PC-9 (cell line): ENCODE measurements around the gene HEATR3.

Source experiments
- EZH2 ChIP-seq: fragments of 200-600 bp; sonication (generic); IDR thresholded peaks from 2 replicates; pipeline ENCODE4 v1.8.0; 2017; ENCODE audit warnings: antibody characterized with exemption, low read depth
- TF ChIP-seq, protein P1 (sequence below): fragments of 200-600 bp; sonication (generic); conservative IDR thresholded peaks from 2 replicates; pipeline ENCODE4 v1.6.1; 2017; ENCODE audit warnings: mixed run types, antibody characterized with exemption, mild to moderate bottlenecking, moderate library complexity

DNA sequence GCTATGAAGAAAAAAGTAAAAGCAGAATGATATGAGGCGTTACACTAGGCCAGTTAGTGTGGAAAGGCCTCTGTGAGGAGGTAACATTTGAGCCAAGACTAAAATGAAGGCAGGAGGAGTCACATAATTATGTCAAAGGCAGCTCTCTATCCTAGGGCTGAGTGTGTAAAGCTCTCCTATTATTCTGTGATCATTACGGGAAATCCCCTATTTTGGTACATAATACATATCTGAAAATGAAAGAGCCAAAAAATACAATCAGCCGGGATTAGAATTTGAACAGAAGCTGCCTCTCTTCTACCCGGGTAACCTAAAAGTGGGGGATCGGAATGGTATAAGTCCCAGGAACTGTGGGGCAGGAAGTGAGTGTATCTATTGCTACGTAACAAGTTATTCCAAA lies 27.1 kb downstream of the HEATR3 start:
- TF ChIP-seq, protein P1, sequence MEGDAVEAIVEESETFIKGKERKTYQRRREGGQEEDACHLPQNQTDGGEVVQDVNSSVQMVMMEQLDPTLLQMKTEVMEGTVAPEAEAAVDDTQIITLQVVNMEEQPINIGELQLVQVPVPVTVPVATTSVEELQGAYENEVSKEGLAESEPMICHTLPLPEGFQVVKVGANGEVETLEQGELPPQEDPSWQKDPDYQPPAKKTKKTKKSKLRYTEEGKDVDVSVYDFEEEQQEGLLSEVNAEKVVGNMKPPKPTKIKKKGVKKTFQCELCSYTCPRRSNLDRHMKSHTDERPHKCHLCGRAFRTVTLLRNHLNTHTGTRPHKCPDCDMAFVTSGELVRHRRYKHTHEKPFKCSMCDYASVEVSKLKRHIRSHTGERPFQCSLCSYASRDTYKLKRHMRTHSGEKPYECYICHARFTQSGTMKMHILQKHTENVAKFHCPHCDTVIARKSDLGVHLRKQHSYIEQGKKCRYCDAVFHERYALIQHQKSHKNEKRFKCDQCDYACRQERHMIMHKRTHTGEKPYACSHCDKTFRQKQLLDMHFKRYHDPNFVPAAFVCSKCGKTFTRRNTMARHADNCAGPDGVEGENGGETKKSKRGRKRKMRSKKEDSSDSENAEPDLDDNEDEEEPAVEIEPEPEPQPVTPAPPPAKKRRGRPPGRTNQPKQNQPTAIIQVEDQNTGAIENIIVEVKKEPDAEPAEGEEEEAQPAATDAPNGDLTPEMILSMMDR = no peak
- TF ChIP-seq EZH2 = no peak
